D341Med (cell line): ENCODE results near the gene FBN1.

ENCODE experiments used
- DNase-seq: peaks from one replicate; pipeline ENCODE4 v3.0.0; 2012; ENCODE audit warnings: low spot score

The FBN1 gene

GRCh38 chr15:48396020-48396419 is 249.5 kb downstream of the FBN1 start:
- no peak for DNase-seq

GRCh38 chr15:48395521-48396011 is 249.9 kb downstream of the FBN1 start:
- no peak for DNase-seq

- DNase-seq: no peak
Observed at GRCh38 chr15:48394970-48395369, 250.5 kb downstream of the FBN1 start.

- no peak for DNase-seq
Observed at GRCh38 chr15:48393645-48394506, 251.6 kb downstream of the FBN1 start.

- DNase-seq: no peak
Observed at GRCh38 chr15:48392356-48392755, 253.2 kb downstream of the FBN1 start.

- no peak for DNase-seq
Observed at GRCh38 chr15:48391950-48392349, 253.6 kb downstream of the FBN1 start.

GRCh38 chr15:48389691-48390143 is 255.8 kb downstream of the FBN1 start:
- DNase-seq: no peak

- DNase-seq: no peak
Observed at GRCh38 chr15:48388910-48389309, 256.6 kb downstream of the FBN1 start.

- DNase-seq: no peak
Observed at GRCh38 chr15:48388016-48388851, 257.3 kb downstream of the FBN1 start.

- no peak for DNase-seq
Observed at GRCh38 chr15:48385031-48385830, 260.3 kb downstream of the FBN1 start.

GRCh38 chr15:48384616-48385015 is 260.9 kb downstream of the FBN1 start:
- no peak for DNase-seq

- no peak for DNase-seq
Observed at GRCh38 chr15:48383031-48383430, 262.5 kb downstream of the FBN1 start.

GRCh38 chr15:48381861-48382260 is 263.6 kb downstream of the FBN1 start:
- DNase-seq: no peak

GRCh38 chr15:48380198-48380597 is 265.3 kb downstream of the FBN1 start:
- no peak for DNase-seq

- no peak for DNase-seq
Observed at GRCh38 chr15:48375767-48376166, 269.7 kb downstream of the FBN1 start.

- DNase-seq: no peak
Observed at GRCh38 chr15:48374472-48374871, 271.0 kb downstream of the FBN1 start.

GRCh38 chr15:48373821-48374451 is 271.6 kb downstream of the FBN1 start:
- no peak for DNase-seq

- no peak for DNase-seq
Observed at GRCh38 chr15:48371961-48372360, 273.5 kb downstream of the FBN1 start.

GRCh38 chr15:48371550-48371949 is 274.0 kb downstream of the FBN1 start:
- no peak for DNase-seq

GRCh38 chr15:48370460-48370859 is 275.0 kb downstream of the FBN1 start:
- DNase-seq: no peak

- DNase-seq: no peak
Observed at GRCh38 chr15:48367483-48367882, 278.0 kb downstream of the FBN1 start.
